OCI-LY7 (cell line): ENCODE results near the gene ZNF586. TPM values are rescaled to one million over a fixed set of nuclear protein-coding genes. Genes with fewer than 3 reads are reported as not detected.
"Not testable (repeated sequence)": the region's sequence is repeated elsewhere in the genome, so short reads cannot be mapped to it uniquely, and the experiment has no call there.

Experiments used
- BruUV-seq: library from RNA; stranded (reverse); fragments of 400-500 nt; replicated peaks from 2 replicates; lab custom pipeline; 2021; lab: Mats Ljungman, UMichigan
- CTCF ChIA-PET: fragments of 300-600 bp; sonication (Branson Sonifier 250); formaldehyde crosslinking; loops from one replicate; lab custom pipeline; 2022; ENCODE audit warnings: antibody characterized with exemption; ENCODE audit not compliant: unreplicated experiment; lab: Charles Lee
- POLR2A ChIA-PET: fragments of 300-600 bp; sonication (Branson Sonifier 250); formaldehyde crosslinking; loops from one replicate; lab custom pipeline; 2022; ENCODE audit warnings: antibody characterized with exemption; lab: Charles Lee
- DNase-seq: peaks from one replicate; pipeline ENCODE4 v3.0.0-alpha.2; 2015; ENCODE audit warnings: low spot score
- H2AFZ ChIP-seq: fragments of 200-600 bp; sonication (generic), shearing (Covaris generic); 2 replicates; pipeline ENCODE4 v1.6.1; 2014; ENCODE audit warnings: mild to moderate bottlenecking, antibody characterized with exemption, low read length, moderate library complexity
- H3K27ac ChIP-seq: fragments of 200-600 bp; sonication (generic); 2 replicates; pipeline ENCODE4 v1.5.1; 2014; ENCODE audit warnings: mixed run types, low read depth, mild to moderate bottlenecking, moderate library complexity, low read length, inconsistent platforms; ENCODE audit not compliant: poor library complexity, severe bottlenecking
- H3K36me3 ChIP-seq: fragments of 200-600 bp; sonication (generic); 2 replicates; pipeline ENCODE4 v1.6.1; 2014; ENCODE audit warnings: mild to moderate bottlenecking, antibody characterized with exemption, low read length, moderate library complexity, mixed read lengths; ENCODE audit not compliant: insufficient read depth
- H3K4me1 ChIP-seq: fragments of 200-600 bp; sonication (generic); 2 replicates; pipeline ENCODE4 v1.5.1; 2014; ENCODE audit warnings: mild to moderate bottlenecking, low read length; ENCODE audit not compliant: insufficient read depth, poor library complexity, severe bottlenecking
- H3K4me2 ChIP-seq: fragments of 200-600 bp; sonication (generic); 2 replicates; pipeline ENCODE4 v1.6.1; 2014; ENCODE audit warnings: mild to moderate bottlenecking, low read length
- H3K4me3 ChIP-seq: fragments of 200-600 bp; sonication (generic); 2 replicates; pipeline ENCODE4 v1.5.1; 2014; ENCODE audit warnings: mild to moderate bottlenecking, low read depth, low read length; ENCODE audit not compliant: poor library complexity, severe bottlenecking
- H3K79me2 ChIP-seq: fragments of 200-600 bp; sonication (generic); 2 replicates; pipeline ENCODE4 v1.6.1; 2016; ENCODE audit warnings: low read depth, mild to moderate bottlenecking, low read length, moderate library complexity, mixed read lengths; ENCODE audit not compliant: insufficient read depth
- H3K9me2 ChIP-seq: fragments of 200-600 bp; sonication (generic); 2 replicates; pipeline ENCODE4 v1.6.1; 2016; ENCODE audit warnings: mild to moderate bottlenecking, low read length, mixed read lengths; ENCODE audit not compliant: insufficient read depth
- H3K9me3 ChIP-seq: fragments of 200-600 bp; sonication (generic); 2 replicates; pipeline ENCODE4 v1.6.1; 2014; ENCODE audit warnings: mild to moderate bottlenecking, mixed run types, low read length, mixed read lengths
- H4K20me1 ChIP-seq: fragments of 200-600 bp; sonication (generic); 2 replicates; pipeline ENCODE4 v1.6.1; 2014; ENCODE audit warnings: mild to moderate bottlenecking, antibody characterized with exemption, low read length, moderate library complexity, mixed read lengths; ENCODE audit not compliant: insufficient read depth
- EZH2phosphoT487 ChIP-seq: fragments of 200-600 bp; sonication (generic); IDR thresholded peaks from 2 replicates; pipeline ENCODE4 v1.6.1; 2018; ENCODE audit warnings: low read depth, borderline replicate concordance, mild to moderate bottlenecking, mixed run types, antibody characterized with exemption, low read length, moderate library complexity, mixed read lengths
- intact Hi-C: fragments of 100-400 bp; cut with micrococcal nuclease; formaldehyde crosslinking; loops from one replicate; pipeline ENCODE4 v1.10.0; 2022; ENCODE audit not compliant: unreplicated experiment
- total RNA-seq, 2 experiments: library from RNA; depleted of rRNA in 1 of 2; stranded (reverse); fragments of >200 nt in 1 of 2; shearing (Covaris generic) in 1 of 2; gene quantifications; 2 replicates each; pipeline ENCODE4 v1.2.3, GENCODE V29; 2014 to 2022
- TF ChIP-seq, protein P1 (sequence below): fragments of 200-600 bp; sonication (generic); conservative IDR thresholded peaks from 2 replicates; pipeline ENCODE4 v1.5.1; 2014; ENCODE audit warnings: mild to moderate bottlenecking, antibody characterized with exemption, low read length, moderate library complexity, mixed read lengths

ZNF586 gene
- total RNA-seq, 2 experiments from 2014 or later, result 19.7 to 25.2 TPM

DNA sequence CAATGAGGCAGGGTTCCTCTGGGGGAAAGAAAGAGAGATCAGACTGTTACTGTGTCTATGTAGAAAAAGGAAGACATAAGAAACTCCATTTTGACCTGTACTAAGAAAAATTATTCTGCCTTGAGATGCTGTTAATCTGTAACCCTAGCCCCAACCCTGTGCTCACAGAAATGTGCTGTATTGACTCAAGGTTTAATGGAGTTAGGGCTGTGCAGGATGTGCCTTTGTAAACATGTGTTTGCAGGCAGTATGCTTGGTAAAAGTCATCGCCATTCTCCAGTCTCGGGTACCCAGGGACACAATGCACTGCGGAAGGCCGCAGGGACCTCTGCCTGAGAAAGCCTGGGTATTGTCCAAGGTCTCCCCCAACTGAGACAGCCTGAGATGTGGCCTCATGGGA lies 54.1 kb downstream of the ZNF586 start:
- intact Hi-C loops, H2AFZ ChIP-seq, POLR2A ChIA-PET, H3K4me3 ChIP-seq, H3K9me2 ChIP-seq, DNase-seq, H3K27ac ChIP-seq, H4K20me1 ChIP-seq, BruUV-seq, H3K9me3 ChIP-seq, CTCF ChIA-PET: not testable (repeated sequence)
- peaks cover 65% of the 10 kb centered on the region for H3K36me3 ChIP-seq
- H3K79me2 ChIP-seq, result peaks cover 83% of the 10 kb centered on the region
- H3K4me2 ChIP-seq, result peak overlapping the region; percentile 32
- peaks cover 30% of the 10 kb centered on the region for H3K4me1 ChIP-seq

DNA sequence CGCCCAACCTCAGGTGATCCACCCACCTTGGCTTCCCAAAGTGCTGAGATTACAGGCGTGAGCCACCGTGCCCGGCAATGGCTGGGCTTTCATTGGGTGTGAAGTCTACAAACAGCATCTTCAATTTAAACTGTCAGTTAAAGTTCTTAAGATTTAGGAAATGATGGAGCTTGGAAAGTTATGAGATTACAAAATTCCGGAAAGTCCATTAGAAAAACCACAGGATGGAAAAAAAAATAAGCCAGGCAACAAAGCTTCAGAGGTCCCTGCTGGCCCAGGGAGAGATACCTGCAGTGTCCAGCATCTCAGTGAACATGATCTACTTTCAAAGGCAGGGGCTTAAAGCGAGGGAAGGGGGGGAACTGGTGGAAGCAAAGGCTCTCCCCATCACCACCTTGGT lies 56.0 kb downstream of the ZNF586 start:
- CTCF ChIA-PET, result no interaction called here
- no peak overlapping the region for H3K4me2 ChIP-seq
- H3K4me3 ChIP-seq, result no peak overlapping the region
- intact Hi-C loops, result no loop called here
- no peak overlapping the region for H2AFZ ChIP-seq
- no TSS peak for BruUV-seq
- TF ChIP-seq, protein P1, sequence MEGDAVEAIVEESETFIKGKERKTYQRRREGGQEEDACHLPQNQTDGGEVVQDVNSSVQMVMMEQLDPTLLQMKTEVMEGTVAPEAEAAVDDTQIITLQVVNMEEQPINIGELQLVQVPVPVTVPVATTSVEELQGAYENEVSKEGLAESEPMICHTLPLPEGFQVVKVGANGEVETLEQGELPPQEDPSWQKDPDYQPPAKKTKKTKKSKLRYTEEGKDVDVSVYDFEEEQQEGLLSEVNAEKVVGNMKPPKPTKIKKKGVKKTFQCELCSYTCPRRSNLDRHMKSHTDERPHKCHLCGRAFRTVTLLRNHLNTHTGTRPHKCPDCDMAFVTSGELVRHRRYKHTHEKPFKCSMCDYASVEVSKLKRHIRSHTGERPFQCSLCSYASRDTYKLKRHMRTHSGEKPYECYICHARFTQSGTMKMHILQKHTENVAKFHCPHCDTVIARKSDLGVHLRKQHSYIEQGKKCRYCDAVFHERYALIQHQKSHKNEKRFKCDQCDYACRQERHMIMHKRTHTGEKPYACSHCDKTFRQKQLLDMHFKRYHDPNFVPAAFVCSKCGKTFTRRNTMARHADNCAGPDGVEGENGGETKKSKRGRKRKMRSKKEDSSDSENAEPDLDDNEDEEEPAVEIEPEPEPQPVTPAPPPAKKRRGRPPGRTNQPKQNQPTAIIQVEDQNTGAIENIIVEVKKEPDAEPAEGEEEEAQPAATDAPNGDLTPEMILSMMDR, result no peak
- TF ChIP-seq EZH2phosphoT487, result no peak
- H3K36me3 ChIP-seq, result peaks cover 74% of the 10 kb centered on the region
- H3K9me2 ChIP-seq, result no peaks in the 10 kb centered on the region
- no peaks in the 10 kb centered on the region for H3K9me3 ChIP-seq
- no peak for DNase-seq
- POLR2A ChIA-PET, result interaction anchor here (0.7 kb wide), 1 partner anchor 71 kb away, joined by 4 read pairs; no protein-coding TSS in a partner anchor
- no peak overlapping the region for H3K27ac ChIP-seq
- H3K79me2 ChIP-seq, result peaks cover 90% of the 10 kb centered on the region
- H4K20me1 ChIP-seq, result peaks cover 15% of the 10 kb centered on the region
- H3K4me1 ChIP-seq, result peaks cover 26% of the 10 kb centered on the region

DNA sequence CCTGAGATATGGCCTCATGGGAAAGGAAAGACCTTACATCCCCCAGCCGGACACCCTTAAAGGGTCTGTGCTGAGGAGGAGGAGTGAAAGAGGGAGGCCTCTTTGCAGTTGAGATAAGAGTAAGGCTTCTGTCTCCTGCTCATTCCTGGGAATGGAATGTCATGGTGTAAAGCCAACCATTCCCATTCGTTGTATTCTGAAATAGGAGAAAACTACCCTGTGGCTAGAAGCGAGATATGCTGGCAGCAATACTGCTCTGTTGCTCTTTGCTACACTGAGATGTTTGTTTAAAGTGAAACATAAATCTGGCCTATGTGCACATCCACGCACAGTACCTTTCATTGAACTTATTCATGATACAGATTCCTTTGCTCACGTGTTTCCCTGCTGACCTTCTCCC lies 59.8 kb downstream of the ZNF586 start:
- H3K4me3 ChIP-seq, result no peak overlapping the region
- DNase-seq, result no peak
- no peaks in the 10 kb centered on the region for H3K4me1 ChIP-seq
- no peak overlapping the region for H2AFZ ChIP-seq
- no peak overlapping the region for H3K4me2 ChIP-seq
- no peak overlapping the region for H3K27ac ChIP-seq
- ChIA-PET CTCF (no interaction called here), POLR2A (no interaction called here)
- peaks cover 12% of the 10 kb centered on the region; the same call in 1 of the 2 replicates for H4K20me1 ChIP-seq
- BruUV-seq, result no TSS peak
- H3K36me3 ChIP-seq, result peaks cover 49% of the 10 kb centered on the region
- no peak for TF ChIP-seq EZH2phosphoT487
- TF ChIP-seq, protein P1, result no peak
- no peaks in the 10 kb centered on the region for H3K9me3 ChIP-seq
- no peaks in the 10 kb centered on the region for H3K9me2 ChIP-seq
- H3K79me2 ChIP-seq, result peaks cover 74% of the 10 kb centered on the region
- intact Hi-C loops, result no loop called here
